ENCODE results near the gene GPR50.

The GPR50 gene

GRCh38 chrX:151226941-151227340 lies 50.6 kb downstream of the GPR50 start:
- DNase-seq: no peak

- no peak for DNase-seq
Measured at GRCh38 chrX:151227627-151228026, 51.2 kb downstream of the GPR50 start.

- no peak for DNase-seq
Measured at GRCh38 chrX:151228935-151229334, 52.6 kb downstream of the GPR50 start.
